Thyroid gland (tissue), 4 donors: ENCODE data around the gene SLC35F3.

Source experiments
- CTCF ChIP-seq, 6 experiments: fragments of 200-600 bp in 3 of 6; fragments of 450-650 bp in 3 of 6; sonication (generic) in 3 of 6; IDR thresholded peaks; one replicate each; pipeline ENCODE4 v1.5.1; 2016 to 2019; ENCODE audit warnings: antibody characterized with exemption in 6 of 6, mild to moderate bottlenecking in 2 of 6, inconsistent platforms in 1 of 6, moderate library complexity in 1 of 6
- POLR2A ChIP-seq, 2 donors: fragments of 450-650 bp; IDR thresholded peaks; one replicate each; pipeline ENCODE4 v1.6.1; 2017; ENCODE audit warnings: antibody characterized with exemption in 2 of 2, mild to moderate bottlenecking in 2 of 2, moderate library complexity in 1 of 2

- TF ChIP-seq CTCF (IDR thresholded peaks at IDR 0.05) (no peak), POLR2A (IDR thresholded peaks at IDR 0.05) (no peak)
Observed at GRCh38 chr1:234324821-234325220, 420.3 kb downstream of the SLC35F3 start.
